ENCODE results near the gene CLDN6.

The CLDN6 gene

GRCh38 chr16:3051494-3051893 is 33.5 kb upstream of the CLDN6 start:
- DNase-seq: peak; percentile 10

- DNase-seq: no peak
Observed at GRCh38 chr16:3051009-3051408, 33.0 kb upstream of the CLDN6 start.

GRCh38 chr16:3050487-3050886 is 32.5 kb upstream of the CLDN6 start:
- DNase-seq: peak; percentile 37

- no peak for DNase-seq
Observed at GRCh38 chr16:3049921-3050481, 32.0 kb upstream of the CLDN6 start.

- no peak for DNase-seq
Observed at GRCh38 chr16:3047387-3047720, 29.4 kb upstream of the CLDN6 start.

- DNase-seq: no peak
Observed at GRCh38 chr16:3046641-3047386, 28.8 kb upstream of the CLDN6 start.

GRCh38 chr16:3045758-3046640 is 28.0 kb upstream of the CLDN6 start, which contains the start of gene MMP25:
MMP25 (plus strand) TSS chr16:3046561; CDS start chr16:3046918, 357 bp downstream.
- peak; percentile 68 for DNase-seq

- no peak for DNase-seq
Observed at GRCh38 chr16:3044708-3045107, 26.7 kb upstream of the CLDN6 start.

GRCh38 chr16:3042376-3042775 is 24.4 kb upstream of the CLDN6 start:
- DNase-seq: peak; percentile 81

GRCh38 chr16:3038896-3039295 is 20.9 kb upstream of the CLDN6 start:
- DNase-seq: no peak

- DNase-seq: no peak
Observed at GRCh38 chr16:3038256-3038655, 20.3 kb upstream of the CLDN6 start.

- DNase-seq: no peak
Observed at GRCh38 chr16:3036726-3037315, 18.8 kb upstream of the CLDN6 start, which contains the start of gene BICDL2. BICDL2 (minus strand) TSS chr16:3036944; CDS start chr16:3035496, 1,448 bp downstream.

- DNase-seq: no peak
Observed at GRCh38 chr16:3035972-3036725, 18.2 kb upstream of the CLDN6 start.

GRCh38 chr16:3035289-3035971 is 17.4 kb upstream of the CLDN6 start:
- no peak for DNase-seq

GRCh38 chr16:3032624-3033023 is 14.6 kb upstream of the CLDN6 start:
- DNase-seq: no peak

- no peak for DNase-seq
Observed at GRCh38 chr16:3030222-3031212, 12.5 kb upstream of the CLDN6 start.

GRCh38 chr16:3029491-3030221 is 11.7 kb upstream of the CLDN6 start:
- DNase-seq: peak; percentile 20

GRCh38 chr16:3028716-3029319 is 10.8 kb upstream of the CLDN6 start:
- no peak for DNase-seq

- DNase-seq: peak; percentile 71
Observed at GRCh38 chr16:3027983-3028715, 10.2 kb upstream of the CLDN6 start.

Measured in MV-4-11 (cell line).